ENCODE measurements around the gene ADCK1. TPM values are rescaled to one million over a fixed set of nuclear protein-coding genes. Genes with fewer than 3 reads are reported as not detected.

ADCK1 gene
- total RNA-seq, 6 experiments from 2014 or later = 3.7 to 6.0 (median 5.1) TPM

DNA sequence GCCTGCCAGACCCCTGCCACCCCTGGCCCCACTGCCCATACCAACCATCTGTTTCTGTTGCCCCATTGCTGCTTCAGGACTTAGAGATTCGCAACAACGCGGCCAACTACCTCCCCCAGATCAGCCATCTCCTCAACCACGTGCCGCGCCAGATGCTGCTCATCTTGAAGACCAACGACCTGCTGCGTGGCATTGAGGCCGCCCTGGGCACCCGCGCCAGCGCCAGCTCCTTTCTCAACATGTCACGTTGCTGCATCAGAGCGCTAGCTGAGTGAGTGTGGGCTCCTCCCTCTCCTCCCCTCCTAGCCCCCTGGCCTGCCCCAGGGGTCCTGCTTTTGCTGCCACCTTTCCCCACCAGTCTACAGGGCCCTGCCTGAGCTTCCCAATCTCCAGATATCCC is 131.5 kb downstream of the ADCK1 start:
- Histone ChIP-seq H3K9me3 (no peaks in the 10 kb centered on the region), H3K27me3 (no peaks in the 10 kb centered on the region), H3K36me3 (peaks cover 0 to 7% (median 2%) of the 10 kb centered on the region in 4 donors), H3K4me3 (no peak overlapping the region), H3K4me1 (no peaks in the 10 kb centered on the region), H3K27ac (no peak overlapping the region)
- intact Hi-C loops (cut with DNase I) = no loop called here
- 90% methylated on average over 2 of the region's 14 CpGs for WGBS (ENCODE audit: insufficient coverage, low coverage, low lambda C conversion rate, missing lambda C conversion rate)
- ATAC-seq = no peak
- DNase-seq = no peak
- TF ChIP-seq CTCF (IDR thresholded peaks at IDR 0.05) (no peak), POLR2A (IDR thresholded peaks at IDR 0.05) (no peak)

DNA sequence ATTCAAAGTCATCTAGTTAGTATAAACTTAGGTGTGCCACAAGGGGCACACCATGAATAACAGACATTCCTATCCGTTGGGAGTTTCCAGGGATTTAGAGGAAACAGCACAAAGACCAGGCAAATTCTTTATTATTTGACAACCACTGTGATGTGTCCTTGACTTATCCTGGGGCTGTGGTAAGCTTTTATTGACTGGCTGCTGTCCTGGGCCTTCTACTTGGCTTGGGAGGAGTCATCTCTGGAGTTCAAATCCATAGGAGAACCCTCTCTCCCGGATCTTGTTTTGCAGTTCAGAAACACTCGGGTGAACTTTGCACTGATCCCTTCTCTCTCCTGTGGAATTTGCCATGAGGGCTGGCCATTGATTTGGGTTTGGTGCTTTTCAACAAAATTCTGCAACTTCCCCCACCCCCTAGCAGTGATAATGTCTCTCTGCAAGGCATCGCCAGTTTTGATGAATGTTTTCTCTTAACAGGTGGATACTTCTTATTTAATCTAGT is 136.3 kb downstream of the ADCK1 start:
- peaks cover 0 to 7% (median 2%) of the 10 kb centered on the region in 4 donors for H3K36me3 ChIP-seq
- TF ChIP-seq POLR2A (IDR thresholded peaks at IDR 0.05) (no peak), CTCF (IDR thresholded peaks at IDR 0.05) (no peak)

DNA sequence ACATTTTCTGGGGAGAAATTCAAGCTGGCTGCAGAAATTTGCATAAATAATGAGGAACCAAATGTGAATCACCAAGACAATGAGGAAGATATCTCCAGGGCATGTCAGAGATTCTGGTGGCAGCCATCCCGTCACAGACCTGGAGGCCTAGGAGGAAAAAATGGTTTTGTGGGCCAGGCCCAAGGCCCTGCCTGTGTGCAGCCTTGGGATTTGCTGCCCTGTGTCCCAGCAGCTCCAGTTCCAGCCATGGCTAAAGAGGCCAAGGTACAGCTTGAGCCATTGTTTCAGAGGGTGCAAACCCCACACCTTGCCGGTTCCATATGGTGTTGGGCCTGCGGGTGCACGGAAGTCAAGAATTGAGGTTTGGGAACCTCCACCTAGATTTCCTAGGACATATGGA is 147.5 kb downstream of the ADCK1 start:
- TF ChIP-seq CTCF (IDR thresholded peaks at IDR 0.05) (no peak), POLR2A (IDR thresholded peaks at IDR 0.05) (no peak)
- no peak overlapping the region for H3K27ac ChIP-seq
- ATAC-seq = no peak
- no peak for DNase-seq
- intact Hi-C loops (cut with DNase I) = no loop called here
- no peaks in the 10 kb centered on the region for H3K36me3 ChIP-seq
- no peak overlapping the region for H3K4me3 ChIP-seq
- H3K27me3 ChIP-seq = no peaks in the 10 kb centered on the region
- 0% methylated on average over 1 of the region's 4 CpGs for WGBS (ENCODE audit: insufficient coverage, low coverage, low lambda C conversion rate, missing lambda C conversion rate)
- H3K9me3 ChIP-seq = no peaks in the 10 kb centered on the region
- no peaks in the 10 kb centered on the region for H3K4me1 ChIP-seq

More for the DNA sequence above, 136.3 kb downstream of the ADCK1 start:
- no peak for DNase-seq
- H3K4me3 ChIP-seq = no peak overlapping the region
- intact Hi-C loops (cut with DNase I) = no loop called here
- no peaks in the 10 kb centered on the region for H3K27me3 ChIP-seq
- no peaks in the 10 kb centered on the region for H3K9me3 ChIP-seq
- no peak overlapping the region for H3K27ac ChIP-seq
- ATAC-seq = no peak
- H3K4me1 ChIP-seq = no peaks in the 10 kb centered on the region
- WGBS (ENCODE audit: insufficient coverage, low coverage, low lambda C conversion rate, missing lambda C conversion rate) = 94% methylated on average over 3 of the region's 4 CpGs

- no peak for TF ChIP-seq POLR2A (IDR thresholded peaks at IDR 0.05)
- TF ChIP-seq CTCF (IDR thresholded peaks at IDR 0.05) = no peak
- ATAC-seq (no peak), DNase-seq (no peak)
- no peak overlapping the region for H3K27ac ChIP-seq
- H3K9me3 ChIP-seq = no peaks in the 10 kb centered on the region
- intact Hi-C loops (cut with DNase I) = no loop called here
- no peaks in the 10 kb centered on the region for H3K27me3 ChIP-seq
- 65% methylated on average over 5 of the region's 5 CpGs for WGBS (ENCODE audit: insufficient coverage, low coverage, low lambda C conversion rate, missing lambda C conversion rate)
- no peaks in the 10 kb centered on the region for H3K4me1 ChIP-seq
- H3K4me3 ChIP-seq = no peak overlapping the region
- no peaks in the 10 kb centered on the region for H3K36me3 ChIP-seq
These were observed 150.6 kb downstream of the ADCK1 start for GRCh38 chr14:77950371-77951063.

All from right lobe of liver (tissue), 6 donors.